GM12892 (cell line): ENCODE results near the gene LRRC3.

Experiments used
- POLR2A ChIP-seq: IDR thresholded peaks from 2 replicates; pipeline ENCODE4 v1.6.1; 2011; ENCODE audit warnings: low read depth, low read length, control low read depth
- POLR2AphosphoS5 ChIP-seq: IDR thresholded peaks from 2 replicates; pipeline ENCODE4 v1.6.1; 2011; ENCODE audit warnings: low read depth, low read length, control low read depth
- TAF1 ChIP-seq: IDR thresholded peaks from 2 replicates; pipeline ENCODE4 v1.6.1; 2011; ENCODE audit warnings: low read depth, mild to moderate bottlenecking, control low read depth, low read length, borderline replicate concordance

- TF ChIP-seq POLR2AphosphoS5 (no peak), POLR2A (no peak), TAF1 (no peak)
Observed at GRCh38 chr21:44407493-44407892, 47.8 kb upstream of the LRRC3 start.
